HepG2 (cell line): ENCODE data around the gene SLC35A2. TPM values are rescaled to one million over a fixed set of nuclear protein-coding genes. Genes with fewer than 3 reads are reported as not detected.

ENCODE experiments used
- HMG20A ChIP-seq: IDR thresholded peaks from 2 replicates; pipeline ENCODE4 v1.6.1; 2016; ENCODE audit warnings: borderline replicate concordance
- NFRKB ChIP-seq: fragments of 450-650 bp; IDR thresholded peaks from 2 replicates; pipeline ENCODE4 v1.6.1; 2017
- PRMT3 ChIP-seq: sonication (generic); formaldehyde crosslinking; IDR thresholded peaks from 2 replicates; pipeline ENCODE4 v1.8.1; 2022; ENCODE audit warnings: low read depth, mild to moderate bottlenecking, moderate library complexity, missing genetic modification reagents, borderline replicate concordance
- ZBTB8A ChIP-seq: sonication (generic); formaldehyde crosslinking; IDR thresholded peaks from 2 replicates; pipeline ENCODE4 v1.4.0; 2020; ENCODE audit warnings: mild to moderate bottlenecking, low read depth, missing genetic modification reagents, borderline replicate concordance
- ZNF10 ChIP-seq: sonication (generic); formaldehyde crosslinking; IDR thresholded peaks from 2 replicates; pipeline ENCODE4 v1.4.0; 2020; ENCODE audit warnings: mild to moderate bottlenecking, low read depth, missing genetic modification reagents, borderline replicate concordance
- ZNF773 ChIP-seq: sonication (generic); formaldehyde crosslinking; IDR thresholded peaks from 2 replicates; pipeline ENCODE4 v1.4.0; 2020; ENCODE audit warnings: missing genetic modification reagents, borderline replicate concordance
- ZSCAN21 ChIP-seq: sonication (generic); formaldehyde crosslinking; IDR thresholded peaks from 2 replicates; pipeline ENCODE4 v1.8.0; 2022; ENCODE audit warnings: mild to moderate bottlenecking, missing genetic modification reagents, moderate library complexity, borderline replicate concordance
- polyA plus RNA-seq, 8 experiments: library from polyadenylated mRNA; depleted of rRNA in 3 of 8; stranded (reverse) in 7 of 8; unstranded in 1 of 8; fragments of >200 nt; fragmentation: Illumina TruSeq in 4 of 8; extraction: Trizol in 4 of 8; gene quantifications; 2 replicates each; pipeline versions ENCODE4 v1.2.1 to v1.2.3, GENCODE V29; 2011 to 2016; ENCODE audit warnings: low read depth in 4 of 8, missing spikeins in 1 of 8, mixed read lengths in 1 of 8; ENCODE audit not compliant: insufficient read depth in 1 of 8
- total RNA-seq, 5 experiments: library from RNA; depleted of rRNA; stranded (reverse); fragments of >200 nt; fragmentation: Illumina TruSeq; extraction: Trizol; gene quantifications; 2 replicates each; pipeline ENCODE4 v1.2.3, GENCODE V29; 2016; ENCODE audit warnings: low read depth in 1 of 5
- TF ChIP-seq, protein P1 (sequence below), 2 experiments: sonication (generic) in 1 of 2; formaldehyde crosslinking in 1 of 2; IDR thresholded peaks; 2 replicates each; pipeline versions ENCODE4 v1.6.1 to v1.9.0; 2014 to 2022; ENCODE audit warnings: antibody characterized with exemption in 1 of 2, borderline replicate concordance in 1 of 2, inconsistent platforms in 1 of 2, low read depth in 1 of 2, missing genetic modification reagents in 1 of 2
- TF ChIP-seq, protein P2 (sequence below): sonication (generic); formaldehyde crosslinking; IDR thresholded peaks from 2 replicates; pipeline ENCODE4 v1.4.0; 2020; ENCODE audit warnings: mild to moderate bottlenecking, missing genetic modification reagents
- TF ChIP-seq, protein P3 (sequence below): sonication (generic); formaldehyde crosslinking; IDR thresholded peaks from 2 replicates; pipeline ENCODE4 v1.5.0; 2020; ENCODE audit warnings: missing genetic modification reagents, mild to moderate bottlenecking, borderline replicate concordance
- TF ChIP-seq, protein P4 (sequence below): IDR thresholded peaks from 2 replicates; pipeline ENCODE4 v1.4.0; 2020; ENCODE audit warnings: mild to moderate bottlenecking, missing genetic modification reagents
- TF ChIP-seq, protein P5 (sequence below): IDR thresholded peaks from 2 replicates; pipeline ENCODE4 v1.6.1; 2018; ENCODE audit warnings: missing genetic modification reagents

SLC35A2 gene
- total and polyA plus RNA-seq, 2 of the 13 experiments (the other 11 are each of a cell fraction or from before 2014, with no cell fraction given), result 32.1 to 40.8 TPM

DNA sequence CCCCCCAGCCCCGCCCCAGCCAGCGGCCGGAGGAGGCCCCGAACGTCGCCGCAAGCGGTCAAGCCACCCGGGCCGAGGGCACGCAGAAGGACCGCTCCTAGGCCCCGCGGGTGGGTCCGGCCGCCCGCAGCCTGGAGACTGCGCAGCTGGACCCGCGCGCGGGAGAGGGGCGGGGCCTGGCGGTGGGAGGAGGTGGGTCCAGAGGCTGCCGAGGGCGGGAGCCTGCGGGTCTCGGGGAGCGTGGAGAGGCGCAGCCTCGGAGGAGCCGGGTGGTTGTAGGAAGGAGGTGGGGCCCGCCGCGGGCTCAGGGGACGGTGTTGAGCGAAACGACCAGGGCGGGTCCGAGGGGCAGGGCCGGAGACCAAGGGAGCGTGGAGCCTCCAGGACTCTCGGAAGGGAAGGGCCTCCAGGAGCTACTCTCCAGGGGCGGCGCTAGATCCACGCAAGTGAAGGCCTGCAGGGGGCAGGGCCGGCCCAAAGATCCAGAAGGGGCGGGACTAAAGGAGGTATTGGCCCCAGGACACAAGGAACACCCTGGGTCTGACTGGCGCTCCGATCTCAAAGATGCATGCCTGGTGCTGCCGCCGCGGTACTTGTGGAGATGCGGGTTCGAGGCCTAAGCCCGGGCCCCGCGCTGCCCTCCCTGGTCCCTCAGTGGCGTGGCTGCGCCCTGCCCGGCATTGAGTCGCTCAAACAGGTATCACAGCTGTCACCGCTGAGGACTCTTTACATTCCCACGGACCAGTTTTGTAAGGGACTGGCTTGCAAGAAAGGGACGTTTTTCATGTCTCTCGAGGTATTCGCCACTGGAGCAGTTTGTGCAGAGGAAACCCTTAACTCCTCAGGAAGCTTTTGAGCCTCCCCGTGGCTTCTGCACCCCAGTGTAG is 19.8 kb downstream of the SLC35A2 start (continued):
- TF ChIP-seq, protein P1, sequence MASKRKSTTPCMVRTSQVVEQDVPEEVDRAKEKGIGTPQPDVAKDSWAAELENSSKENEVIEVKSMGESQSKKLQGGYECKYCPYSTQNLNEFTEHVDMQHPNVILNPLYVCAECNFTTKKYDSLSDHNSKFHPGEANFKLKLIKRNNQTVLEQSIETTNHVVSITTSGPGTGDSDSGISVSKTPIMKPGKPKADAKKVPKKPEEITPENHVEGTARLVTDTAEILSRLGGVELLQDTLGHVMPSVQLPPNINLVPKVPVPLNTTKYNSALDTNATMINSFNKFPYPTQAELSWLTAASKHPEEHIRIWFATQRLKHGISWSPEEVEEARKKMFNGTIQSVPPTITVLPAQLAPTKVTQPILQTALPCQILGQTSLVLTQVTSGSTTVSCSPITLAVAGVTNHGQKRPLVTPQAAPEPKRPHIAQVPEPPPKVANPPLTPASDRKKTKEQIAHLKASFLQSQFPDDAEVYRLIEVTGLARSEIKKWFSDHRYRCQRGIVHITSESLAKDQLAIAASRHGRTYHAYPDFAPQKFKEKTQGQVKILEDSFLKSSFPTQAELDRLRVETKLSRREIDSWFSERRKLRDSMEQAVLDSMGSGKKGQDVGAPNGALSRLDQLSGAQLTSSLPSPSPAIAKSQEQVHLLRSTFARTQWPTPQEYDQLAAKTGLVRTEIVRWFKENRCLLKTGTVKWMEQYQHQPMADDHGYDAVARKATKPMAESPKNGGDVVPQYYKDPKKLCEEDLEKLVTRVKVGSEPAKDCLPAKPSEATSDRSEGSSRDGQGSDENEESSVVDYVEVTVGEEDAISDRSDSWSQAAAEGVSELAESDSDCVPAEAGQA (IDR thresholded peaks at IDR 0.05; ENCODE audit: low read depth), result no peak
- TF ChIP-seq, protein P1 (CRISPR knock-in tag; IDR thresholded peaks at IDR 0.05; ENCODE audit: borderline replicate concordance), result no peak
- TF ChIP-seq ZNF773 (CRISPR knock-in tag) (no peak), ZNF10 (no peak), PRMT3 (CRISPR knock-in tag) (no peak), ZSCAN21 (no peak), ZBTB8A (no peak), HMG20A (CRISPR knock-in tag) (no peak), NFRKB (no peak)
- TF ChIP-seq, protein P2, sequence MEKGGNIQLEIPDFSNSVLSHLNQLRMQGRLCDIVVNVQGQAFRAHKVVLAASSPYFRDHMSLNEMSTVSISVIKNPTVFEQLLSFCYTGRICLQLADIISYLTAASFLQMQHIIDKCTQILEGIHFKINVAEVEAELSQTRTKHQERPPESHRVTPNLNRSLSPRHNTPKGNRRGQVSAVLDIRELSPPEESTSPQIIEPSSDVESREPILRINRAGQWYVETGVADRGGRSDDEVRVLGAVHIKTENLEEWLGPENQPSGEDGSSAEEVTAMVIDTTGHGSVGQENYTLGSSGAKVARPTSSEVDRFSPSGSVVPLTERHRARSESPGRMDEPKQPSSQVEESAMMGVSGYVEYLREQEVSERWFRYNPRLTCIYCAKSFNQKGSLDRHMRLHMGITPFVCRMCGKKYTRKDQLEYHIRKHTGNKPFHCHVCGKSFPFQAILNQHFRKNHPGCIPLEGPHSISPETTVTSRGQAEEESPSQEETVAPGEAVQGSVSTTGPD (CRISPR knock-in tag), result no peak
- TF ChIP-seq, protein P3, sequence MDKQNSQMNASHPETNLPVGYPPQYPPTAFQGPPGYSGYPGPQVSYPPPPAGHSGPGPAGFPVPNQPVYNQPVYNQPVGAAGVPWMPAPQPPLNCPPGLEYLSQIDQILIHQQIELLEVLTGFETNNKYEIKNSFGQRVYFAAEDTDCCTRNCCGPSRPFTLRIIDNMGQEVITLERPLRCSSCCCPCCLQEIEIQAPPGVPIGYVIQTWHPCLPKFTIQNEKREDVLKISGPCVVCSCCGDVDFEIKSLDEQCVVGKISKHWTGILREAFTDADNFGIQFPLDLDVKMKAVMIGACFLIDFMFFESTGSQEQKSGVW (CRISPR knock-in tag), result no peak
- TF ChIP-seq, protein P4, sequence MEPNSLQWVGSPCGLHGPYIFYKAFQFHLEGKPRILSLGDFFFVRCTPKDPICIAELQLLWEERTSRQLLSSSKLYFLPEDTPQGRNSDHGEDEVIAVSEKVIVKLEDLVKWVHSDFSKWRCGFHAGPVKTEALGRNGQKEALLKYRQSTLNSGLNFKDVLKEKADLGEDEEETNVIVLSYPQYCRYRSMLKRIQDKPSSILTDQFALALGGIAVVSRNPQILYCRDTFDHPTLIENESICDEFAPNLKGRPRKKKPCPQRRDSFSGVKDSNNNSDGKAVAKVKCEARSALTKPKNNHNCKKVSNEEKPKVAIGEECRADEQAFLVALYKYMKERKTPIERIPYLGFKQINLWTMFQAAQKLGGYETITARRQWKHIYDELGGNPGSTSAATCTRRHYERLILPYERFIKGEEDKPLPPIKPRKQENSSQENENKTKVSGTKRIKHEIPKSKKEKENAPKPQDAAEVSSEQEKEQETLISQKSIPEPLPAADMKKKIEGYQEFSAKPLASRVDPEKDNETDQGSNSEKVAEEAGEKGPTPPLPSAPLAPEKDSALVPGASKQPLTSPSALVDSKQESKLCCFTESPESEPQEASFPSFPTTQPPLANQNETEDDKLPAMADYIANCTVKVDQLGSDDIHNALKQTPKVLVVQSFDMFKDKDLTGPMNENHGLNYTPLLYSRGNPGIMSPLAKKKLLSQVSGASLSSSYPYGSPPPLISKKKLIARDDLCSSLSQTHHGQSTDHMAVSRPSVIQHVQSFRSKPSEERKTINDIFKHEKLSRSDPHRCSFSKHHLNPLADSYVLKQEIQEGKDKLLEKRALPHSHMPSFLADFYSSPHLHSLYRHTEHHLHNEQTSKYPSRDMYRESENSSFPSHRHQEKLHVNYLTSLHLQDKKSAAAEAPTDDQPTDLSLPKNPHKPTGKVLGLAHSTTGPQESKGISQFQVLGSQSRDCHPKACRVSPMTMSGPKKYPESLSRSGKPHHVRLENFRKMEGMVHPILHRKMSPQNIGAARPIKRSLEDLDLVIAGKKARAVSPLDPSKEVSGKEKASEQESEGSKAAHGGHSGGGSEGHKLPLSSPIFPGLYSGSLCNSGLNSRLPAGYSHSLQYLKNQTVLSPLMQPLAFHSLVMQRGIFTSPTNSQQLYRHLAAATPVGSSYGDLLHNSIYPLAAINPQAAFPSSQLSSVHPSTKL (CRISPR knock-in tag), result peak; percentile 24; the same call in 1 of the 2 replicates
- TF ChIP-seq, protein P5, sequence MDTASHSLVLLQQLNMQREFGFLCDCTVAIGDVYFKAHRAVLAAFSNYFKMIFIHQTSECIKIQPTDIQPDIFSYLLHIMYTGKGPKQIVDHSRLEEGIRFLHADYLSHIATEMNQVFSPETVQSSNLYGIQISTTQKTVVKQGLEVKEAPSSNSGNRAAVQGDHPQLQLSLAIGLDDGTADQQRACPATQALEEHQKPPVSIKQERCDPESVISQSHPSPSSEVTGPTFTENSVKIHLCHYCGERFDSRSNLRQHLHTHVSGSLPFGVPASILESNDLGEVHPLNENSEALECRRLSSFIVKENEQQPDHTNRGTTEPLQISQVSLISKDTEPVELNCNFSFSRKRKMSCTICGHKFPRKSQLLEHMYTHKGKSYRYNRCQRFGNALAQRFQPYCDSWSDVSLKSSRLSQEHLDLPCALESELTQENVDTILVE (CRISPR knock-in tag), result no peak
